NT2/D1 (cell line): ENCODE measurements around the gene LYAR.

ENCODE experiments used
- DNase-seq: peaks from one replicate; pipeline ENCODE4 v3.0.0-alpha.2; 2011; ENCODE audit warnings: low read depth, low spot score
- H3K27me3 ChIP-seq: 2 replicates; pipeline ENCODE4 v1.6.0; 2011; ENCODE audit warnings: mild to moderate bottlenecking; ENCODE audit not compliant: insufficient read length, insufficient read depth
- H3K36me3 ChIP-seq: 2 replicates; pipeline ENCODE4 v1.6.1; 2011; ENCODE audit warnings: mild to moderate bottlenecking, low read length, mixed read lengths; ENCODE audit not compliant: insufficient read depth, insufficient read length
- H3K4me1 ChIP-seq: 2 replicates; pipeline ENCODE4 v1.5.1; 2011; ENCODE audit not compliant: insufficient read depth, insufficient read length
- H3K4me3 ChIP-seq: 2 replicates; pipeline ENCODE4 v1.5.1; 2011; ENCODE audit warnings: low read depth; ENCODE audit not compliant: insufficient read length
- H3K9ac ChIP-seq: 2 replicates; pipeline ENCODE4 v1.6.0; 2011; ENCODE audit warnings: low read depth; ENCODE audit not compliant: insufficient read length
- H3K9me3 ChIP-seq: 2 replicates; pipeline ENCODE4 v1.5.1; 2011; ENCODE audit warnings: mild to moderate bottlenecking, low read length; ENCODE audit not compliant: insufficient read depth
- SUZ12 ChIP-seq: IDR thresholded peaks from 2 replicates; pipeline ENCODE4 v1.6.1; 2011; ENCODE audit not compliant: insufficient read length, insufficient read depth; ENCODE audit errors: extremely low read depth
- YY1 ChIP-seq: IDR thresholded peaks from 2 replicates; pipeline ENCODE4 v1.6.1; 2011; ENCODE audit not compliant: insufficient read length, insufficient read depth
- ZNF274 ChIP-seq: IDR thresholded peaks from 2 replicates; pipeline ENCODE4 v1.6.1; 2011; ENCODE audit warnings: mild to moderate bottlenecking, low read depth, low read length

The LYAR gene

GRCh38 chr4:4315461-4316149 lies 25.7 kb upstream of the LYAR start:
- H3K4me3 ChIP-seq: no peak overlapping the region
- no peak overlapping the region for H3K9ac ChIP-seq
- DNase-seq: no peak
- peaks cover 45% of the 10 kb centered on the region for H3K36me3 ChIP-seq
- H3K9me3 ChIP-seq: no peaks in the 10 kb centered on the region
- no peaks in the 10 kb centered on the region for H3K27me3 ChIP-seq
- H3K4me1 ChIP-seq: peaks cover 6% of the 10 kb centered on the region
- no peak for TF ChIP-seq ZNF274
- TF ChIP-seq SUZ12: no peak
- no peak for TF ChIP-seq YY1

GRCh38 chr4:4311193-4311592 lies 21.2 kb upstream of the LYAR start:
- Histone ChIP-seq H3K9me3 (no peaks in the 10 kb centered on the region), H3K27me3 (no peaks in the 10 kb centered on the region), H3K4me1 (no peaks in the 10 kb centered on the region), H3K9ac (no peak overlapping the region), H3K4me3 (no peak overlapping the region), H3K36me3 (peaks cover 37% of the 10 kb centered on the region)
- no peak for DNase-seq
- TF ChIP-seq SUZ12: no peak
- TF ChIP-seq ZNF274: no peak
- no peak for TF ChIP-seq YY1

DNA sequence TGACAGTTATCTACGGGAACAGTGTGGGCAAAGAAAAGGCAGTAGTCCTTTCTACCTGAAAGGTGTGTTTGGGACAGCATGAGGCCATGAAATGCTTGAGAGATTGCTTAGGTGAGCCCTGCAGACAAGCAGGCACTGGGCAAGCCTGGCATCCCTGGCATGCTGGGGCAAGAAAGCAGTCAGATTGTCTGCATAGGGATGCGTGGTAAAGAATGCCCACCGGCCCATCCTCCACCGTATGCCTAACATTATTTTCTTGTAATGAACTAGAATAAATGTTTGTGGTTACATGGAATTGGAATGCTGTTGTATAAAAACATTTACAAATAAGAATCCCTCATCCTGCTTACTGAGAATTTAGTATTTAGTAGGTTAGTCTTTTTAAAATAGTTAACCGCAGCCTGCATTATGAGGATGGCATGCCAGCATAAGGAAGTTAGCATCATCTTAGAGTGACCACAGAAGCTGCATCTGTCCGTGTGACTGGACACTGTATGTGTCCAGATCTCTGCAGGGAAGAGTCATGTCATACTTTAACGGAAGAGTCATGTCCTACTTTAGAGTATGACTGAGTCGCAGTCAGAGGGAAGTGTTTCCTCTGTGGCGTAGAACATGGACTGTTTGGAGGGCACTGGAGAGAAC lies 19.0 kb upstream of the LYAR start:
- no peaks in the 10 kb centered on the region for H3K9me3 ChIP-seq
- no peak for DNase-seq
- no peaks in the 10 kb centered on the region for H3K4me1 ChIP-seq
- H3K4me3 ChIP-seq: no peak overlapping the region
- H3K9ac ChIP-seq: no peak overlapping the region
- H3K27me3 ChIP-seq: no peaks in the 10 kb centered on the region
- H3K36me3 ChIP-seq: peaks cover 30% of the 10 kb centered on the region
- TF ChIP-seq YY1 (no peak), SUZ12 (no peak), ZNF274 (no peak)

DNA sequence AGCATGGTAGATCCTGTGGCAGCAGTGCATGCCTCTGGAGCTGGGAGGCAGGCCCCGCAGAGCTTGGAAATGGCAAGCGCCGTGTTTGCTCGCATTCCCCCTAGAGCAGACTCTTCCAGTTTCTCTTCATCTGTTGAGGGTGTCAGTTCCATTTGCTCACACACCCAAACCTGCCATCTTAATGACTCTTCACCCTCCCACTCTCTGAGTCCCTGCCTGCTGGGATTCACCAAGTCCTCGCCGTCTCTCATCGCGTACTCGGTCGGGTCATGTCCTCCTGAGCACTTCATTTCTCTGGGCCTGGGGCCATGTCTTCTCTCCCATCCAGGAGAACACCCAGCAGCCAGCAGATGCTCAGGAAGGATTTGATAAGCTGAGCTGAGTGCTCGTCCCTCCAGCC lies 17.0 kb upstream of the LYAR start:
- no peaks in the 10 kb centered on the region for H3K4me1 ChIP-seq
- H3K27me3 ChIP-seq: no peaks in the 10 kb centered on the region

DNA sequence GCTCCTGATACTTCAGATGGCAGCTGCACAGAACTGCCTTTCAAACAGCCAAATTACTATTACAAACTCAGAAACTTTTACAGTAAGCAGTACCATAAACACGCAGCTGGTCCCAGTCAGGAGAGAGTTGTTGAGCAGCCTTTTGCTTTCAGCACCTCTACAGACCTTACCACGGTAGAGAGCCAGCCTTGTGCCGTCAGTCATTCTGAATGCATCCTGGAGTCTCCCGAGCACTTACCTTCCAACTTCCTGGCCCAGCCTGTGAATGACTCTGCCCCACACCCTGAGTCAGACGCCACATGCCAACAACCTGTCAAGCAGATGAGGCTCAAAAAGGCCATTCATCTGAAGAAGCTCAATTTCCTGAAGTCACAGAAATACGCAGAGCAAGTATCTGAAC lies 12.5 kb upstream of the LYAR start:
- Histone ChIP-seq H3K36me3 (peaks cover 43% of the 10 kb centered on the region), H3K4me1 (no peaks in the 10 kb centered on the region), H3K27me3 (no peaks in the 10 kb centered on the region), H3K9ac (no peak overlapping the region), H3K4me3 (no peak overlapping the region), H3K9me3 (no peaks in the 10 kb centered on the region)
- no peak for DNase-seq
- TF ChIP-seq ZNF274: no peak
- no peak for TF ChIP-seq SUZ12
- TF ChIP-seq YY1: no peak

More for the DNA sequence above, 17.0 kb upstream of the LYAR start:
- DNase-seq: no peak
- TF ChIP-seq SUZ12 (no peak), YY1 (no peak), ZNF274 (no peak)
- Histone ChIP-seq H3K9me3 (no peaks in the 10 kb centered on the region), H3K36me3 (peaks cover 37% of the 10 kb centered on the region), H3K4me3 (no peak overlapping the region), H3K9ac (no peak overlapping the region)

GRCh38 chr4:4302001-4302400 lies 12.0 kb upstream of the LYAR start:
- Histone ChIP-seq H3K27me3 (no peaks in the 10 kb centered on the region), H3K9ac (no peak overlapping the region), H3K4me1 (no peaks in the 10 kb centered on the region), H3K4me3 (no peak overlapping the region), H3K36me3 (peaks cover 41% of the 10 kb centered on the region), H3K9me3 (no peaks in the 10 kb centered on the region)
- no peak for DNase-seq
- TF ChIP-seq ZNF274 (no peak), YY1 (no peak), SUZ12 (no peak)

GRCh38 chr4:4299006-4299405 lies 9.1 kb upstream of the LYAR start:
- no peak for DNase-seq
- Histone ChIP-seq H3K9me3 (peaks cover 3% of the 10 kb centered on the region; the same call in 1 of the 2 replicates), H3K4me3 (no peak overlapping the region), H3K36me3 (peaks cover 29% of the 10 kb centered on the region), H3K4me1 (no peaks in the 10 kb centered on the region), H3K9ac (no peak overlapping the region), H3K27me3 (no peaks in the 10 kb centered on the region)
- no peak for TF ChIP-seq SUZ12
